PC-9 (cell line): Measurements from ENCODE around the gene SLC44A5. TPM values are rescaled to one million over a fixed set of nuclear protein-coding genes. Genes with fewer than 3 reads are reported as not detected.
"Not testable (repeated sequence)": the region's sequence is repeated elsewhere in the genome, so short reads cannot be mapped to it uniquely, and the experiment has no call there.

Experiments
- BruUV-seq: library from RNA; stranded (reverse); fragments of 400-500 nt; replicated peaks from 2 replicates; lab custom pipeline; 2021; lab: Mats Ljungman, UMichigan
- CTCF ChIA-PET: fragments of 300-600 bp; sonication (Branson Sonifier 250); formaldehyde crosslinking; loops from one replicate; lab custom pipeline; 2022; ENCODE audit warnings: antibody characterized with exemption; lab: Charles Lee
- POLR2A ChIA-PET: fragments of 300-600 bp; sonication (Branson Sonifier 250); formaldehyde crosslinking; loops from one replicate; lab custom pipeline; 2022; ENCODE audit warnings: antibody characterized with exemption; ENCODE audit not compliant: unreplicated experiment; lab: Charles Lee
- DNase-seq, 2 experiments: peaks; one replicate each; pipeline versions ENCODE4 v3.0.0 to v3.0.0-alpha.2; 2015 to 2022; ENCODE audit warnings: mixed read lengths in 1 of 2
- H2AFZ ChIP-seq: fragments of 200-600 bp; sonication (generic); 2 replicates; pipeline ENCODE4 v1.8.1; 2017; ENCODE audit warnings: antibody characterized with exemption
- H3F3A ChIP-seq: fragments of 200-600 bp; sonication (generic); 2 replicates; pipeline ENCODE4 v1.8.1; 2017; ENCODE audit warnings: antibody characterized with exemption, mild to moderate bottlenecking, low read depth; ENCODE audit not compliant: insufficient read depth
- H3K27ac ChIP-seq: fragments of 200-600 bp; sonication (generic); 2 replicates; pipeline ENCODE4 v1.6.1; 2016; ENCODE audit warnings: mixed run types
- H3K27me3 ChIP-seq: fragments of 200-600 bp; sonication (generic); 2 replicates; pipeline ENCODE4 v1.6.1; 2016; ENCODE audit warnings: low read depth, mixed run types; ENCODE audit not compliant: insufficient read depth
- H3K36me3 ChIP-seq: fragments of 200-600 bp; sonication (generic); 2 replicates; pipeline ENCODE4 v1.6.1; 2016; ENCODE audit warnings: low read depth, mixed run types
- H3K4me1 ChIP-seq: fragments of 200-600 bp; sonication (generic); replicated peaks from 2 replicates; pipeline ENCODE4 v1.6.1; 2016; ENCODE audit warnings: mixed run types; ENCODE audit not compliant: insufficient read depth
- H3K4me2 ChIP-seq: fragments of 200-600 bp; sonication (generic); 2 replicates; pipeline ENCODE4 v1.6.1; 2017; ENCODE audit warnings: mixed run types
- H3K4me3 ChIP-seq: fragments of 200-600 bp; sonication (generic); 2 replicates; pipeline ENCODE4 v1.6.1; 2016; ENCODE audit warnings: mixed run types
- H3K79me2 ChIP-seq: fragments of 200-600 bp; sonication (generic); 2 replicates; pipeline ENCODE4 v1.6.1; 2017; ENCODE audit warnings: low read depth, mixed run types
- H3K9me2 ChIP-seq: fragments of 200-600 bp; sonication (generic); 2 replicates; pipeline ENCODE4 v1.8.1; 2017; ENCODE audit warnings: mild to moderate bottlenecking; ENCODE audit not compliant: insufficient read depth
- H3K9me3 ChIP-seq: fragments of 200-600 bp; sonication (generic); 2 replicates; pipeline ENCODE4 v1.8.1; 2016; ENCODE audit warnings: low read depth; ENCODE audit not compliant: insufficient read depth
- H4K20me1 ChIP-seq: fragments of 200-600 bp; sonication (generic); 2 replicates; pipeline ENCODE4 v1.8.1; 2017; ENCODE audit not compliant: insufficient read depth
- CTCF ChIP-seq: fragments of 200-600 bp; sonication (generic); conservative IDR thresholded peaks from 2 replicates; pipeline ENCODE4 v1.6.1; 2017; ENCODE audit warnings: mixed run types, antibody characterized with exemption, mild to moderate bottlenecking, moderate library complexity
- EZH2 ChIP-seq: fragments of 200-600 bp; sonication (generic); IDR thresholded peaks from 2 replicates; pipeline ENCODE4 v1.8.0; 2017; ENCODE audit warnings: antibody characterized with exemption, low read depth
- intact Hi-C: fragments of 100-400 bp; cut with micrococcal nuclease; formaldehyde crosslinking; loops from one replicate; pipeline ENCODE4 v1.10.0; 2022; ENCODE audit not compliant: unreplicated experiment
- total RNA-seq: library from RNA; stranded (reverse); gene quantifications from 2 replicates; pipeline ENCODE4 v1.2.3, GENCODE V29; 2021

SLC44A5 gene
- total RNA-seq, 1 experiment from 2014 or later: 0.09 TPM

GRCh38 chr1:75264112-75264511, 346.8 kb downstream of the SLC44A5 start:
- no peaks in the 10 kb centered on the region for H3F3A ChIP-seq
- no peaks in the 10 kb centered on the region for H3K79me2 ChIP-seq
- CTCF ChIA-PET: no interaction called here
- TF ChIP-seq CTCF (no peak), EZH2 (no peak)
- no peaks in the 10 kb centered on the region for H3K4me1 ChIP-seq
- POLR2A ChIA-PET: no interaction called here
- no peak overlapping the region for H3K4me3 ChIP-seq
- no peaks in the 10 kb centered on the region for H3K27me3 ChIP-seq
- no peak overlapping the region for H3K4me2 ChIP-seq
- no peaks in the 10 kb centered on the region for H3K9me2 ChIP-seq
- H3K27ac ChIP-seq: no peak overlapping the region
- H3K36me3 ChIP-seq: no peaks in the 10 kb centered on the region
- no peaks in the 10 kb centered on the region for H3K9me3 ChIP-seq
- no TSS peak for BruUV-seq
- no peak overlapping the region for H2AFZ ChIP-seq
- H4K20me1 ChIP-seq: no peaks in the 10 kb centered on the region
- intact Hi-C loops: no loop called here
- DNase-seq: no peak

GRCh38 chr1:75263616-75264015, 347.3 kb downstream of the SLC44A5 start:
- BruUV-seq, intact Hi-C loops, DNase-seq, H4K20me1 ChIP-seq, H3K4me1 ChIP-seq, H3F3A ChIP-seq, H3K4me3 ChIP-seq, H3K27me3 ChIP-seq, H3K27ac ChIP-seq, POLR2A ChIA-PET, H3K36me3 ChIP-seq, H2AFZ ChIP-seq, H3K79me2 ChIP-seq, CTCF ChIA-PET, H3K4me2 ChIP-seq, H3K9me3 ChIP-seq, H3K9me2 ChIP-seq: not testable (repeated sequence)

GRCh38 chr1:75261946-75262345, 349.0 kb downstream of the SLC44A5 start:
- BruUV-seq, CTCF ChIA-PET, DNase-seq, H3F3A ChIP-seq, H3K4me2 ChIP-seq, H3K27me3 ChIP-seq, H3K4me3 ChIP-seq, H3K9me3 ChIP-seq, H3K36me3 ChIP-seq, H3K9me2 ChIP-seq, H3K27ac ChIP-seq, POLR2A ChIA-PET, intact Hi-C loops, H3K4me1 ChIP-seq, H2AFZ ChIP-seq, H3K79me2 ChIP-seq, H4K20me1 ChIP-seq: not testable (repeated sequence)

- no peaks in the 10 kb centered on the region for H3K27me3 ChIP-seq
- H3K27ac ChIP-seq: no peak overlapping the region
- no peaks in the 10 kb centered on the region for H3F3A ChIP-seq
- CTCF ChIA-PET: no interaction called here
- H3K4me3 ChIP-seq: no peak overlapping the region
- H3K79me2 ChIP-seq: no peaks in the 10 kb centered on the region
- DNase-seq: no peak
- POLR2A ChIA-PET: no interaction called here
- no peaks in the 10 kb centered on the region for H4K20me1 ChIP-seq
- H3K4me1 ChIP-seq: no peaks in the 10 kb centered on the region
- no peak overlapping the region for H2AFZ ChIP-seq
- BruUV-seq: no TSS peak
- intact Hi-C loops: no loop called here
- no peak overlapping the region for H3K4me2 ChIP-seq
- H3K36me3 ChIP-seq: no peaks in the 10 kb centered on the region
- no peaks in the 10 kb centered on the region for H3K9me3 ChIP-seq
- TF ChIP-seq CTCF (no peak), EZH2 (no peak)
- H3K9me2 ChIP-seq: no peaks in the 10 kb centered on the region
These were observed 352.6 kb downstream of the SLC44A5 start for GRCh38 chr1:75258351-75258750.
